ENCODE data around the gene CASP5. TPM values are rescaled to one million over a fixed set of nuclear protein-coding genes. Genes with fewer than 3 reads are reported as not detected.

The CASP5 gene
- total RNA-seq, 1 donor from 2014 or later = not detected

GRCh38 chr11:104968856-104969776, 53.9 kb downstream of the CASP5 start:
- peaks cover 21% of the 10 kb centered on the region for H3K4me1 Mint-ChIP-seq (ENCODE audit: unreplicated experiment)
- peak overlapping the region; percentile 95 for H3K27ac Mint-ChIP-seq (ENCODE audit: unreplicated experiment)
- peaks cover 10% of the 10 kb centered on the region for H3K9me3 Mint-ChIP-seq (ENCODE audit: unreplicated experiment)
- no peaks in the 10 kb centered on the region for H3K27me3 Mint-ChIP-seq (ENCODE audit: unreplicated experiment)
- H3K36me3 Mint-ChIP-seq (ENCODE audit: unreplicated experiment) = no peaks in the 10 kb centered on the region
- DNase-seq (ENCODE audit: extremely low spot score, unreplicated experiment) = no peak
- no peak for TF ChIP-seq CTCF (IDR thresholded peaks at IDR 0.05)
- H3K4me3 Mint-ChIP-seq (ENCODE audit: unreplicated experiment) = peak overlapping the region; percentile 83

GRCh38 chr11:104968355-104968855, 54.6 kb downstream of the CASP5 start, which contains the start of gene CASP4:
Gene CASP4, minus strand, starts transcription at chr11:104968574. Its CDS starts 49 bp downstream, at chr11:104968525.
- H3K4me1 Mint-ChIP-seq (ENCODE audit: unreplicated experiment) = peaks cover 21% of the 10 kb centered on the region
- H3K36me3 Mint-ChIP-seq (ENCODE audit: unreplicated experiment) = no peaks in the 10 kb centered on the region
- H3K27me3 Mint-ChIP-seq (ENCODE audit: unreplicated experiment) = no peaks in the 10 kb centered on the region
- peak within 1 kb of the TSS; percentile 95 for H3K27ac Mint-ChIP-seq (ENCODE audit: unreplicated experiment)
- peaks cover 3% of the 10 kb centered on the region for H3K9me3 Mint-ChIP-seq (ENCODE audit: unreplicated experiment)
- no peak for DNase-seq (ENCODE audit: extremely low spot score, unreplicated experiment)
- TF ChIP-seq CTCF (IDR thresholded peaks at IDR 0.05) = no peak
- peak within 1 kb of the TSS; percentile 83 for H3K4me3 Mint-ChIP-seq (ENCODE audit: unreplicated experiment)

- peak overlapping the region; percentile 95 for H3K27ac Mint-ChIP-seq (ENCODE audit: unreplicated experiment)
- peaks cover 21% of the 10 kb centered on the region for H3K4me1 Mint-ChIP-seq (ENCODE audit: unreplicated experiment)
- TF ChIP-seq CTCF (IDR thresholded peaks at IDR 0.05) = no peak
- H3K4me3 Mint-ChIP-seq (ENCODE audit: unreplicated experiment) = peak overlapping the region; percentile 83
- no peaks in the 10 kb centered on the region for H3K36me3 Mint-ChIP-seq (ENCODE audit: unreplicated experiment)
- no peak for DNase-seq (ENCODE audit: extremely low spot score, unreplicated experiment)
- peaks cover 1% of the 10 kb centered on the region for H3K9me3 Mint-ChIP-seq (ENCODE audit: unreplicated experiment)
- H3K27me3 Mint-ChIP-seq (ENCODE audit: unreplicated experiment) = no peaks in the 10 kb centered on the region
Measured at GRCh38 chr11:104967534-104968354, 55.2 kb downstream of the CASP5 start.

GRCh38 chr11:104965735-104966134, 57.2 kb downstream of the CASP5 start:
- H3K4me3 Mint-ChIP-seq (ENCODE audit: unreplicated experiment) = no peak overlapping the region

More at GRCh38 chr11:104965735-104966134, 57.2 kb downstream of the CASP5 start:
- DNase-seq (ENCODE audit: extremely low spot score, unreplicated experiment) = no peak
- Mint-ChIP-seq H3K9me3 (ENCODE audit: unreplicated experiment) (peaks cover 5% of the 10 kb centered on the region), H3K36me3 (ENCODE audit: unreplicated experiment) (no peaks in the 10 kb centered on the region), H3K4me1 (ENCODE audit: unreplicated experiment) (peaks cover 21% of the 10 kb centered on the region), H3K27ac (ENCODE audit: unreplicated experiment) (no peak overlapping the region), H3K27me3 (ENCODE audit: unreplicated experiment) (no peaks in the 10 kb centered on the region)
- no peak for TF ChIP-seq CTCF (IDR thresholded peaks at IDR 0.05)
